ENCODE measurements around the gene USP4.
"Not testable (repeated sequence)": the region's sequence is repeated elsewhere in the genome, so short reads cannot be mapped to it uniquely, and the experiment has no call there.

USP4 gene

DNA sequence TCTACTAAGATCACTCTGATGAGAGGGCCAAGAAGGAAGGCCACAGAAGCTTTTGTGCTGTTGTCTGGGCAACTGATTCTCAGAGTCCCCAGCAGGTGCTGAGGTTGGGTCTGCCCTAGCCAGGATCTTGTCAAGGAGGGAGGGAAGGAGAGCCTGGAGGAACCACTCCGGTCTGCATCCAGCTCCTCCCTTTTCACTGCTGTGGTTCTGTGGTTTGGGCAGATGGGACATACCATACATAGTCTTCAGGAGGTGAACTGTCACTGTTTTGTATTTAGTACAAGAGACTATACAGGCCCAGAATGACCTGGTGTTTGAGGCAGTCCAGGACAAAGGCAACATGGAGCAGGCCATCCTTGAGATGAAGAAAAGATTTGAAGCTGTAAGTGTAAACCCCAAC lies 84.7 kb downstream of the USP4 start:
- no peak for DNase-seq (ENCODE audit: extremely low read depth in 1 of 2, low read depth in 1 of 2)

- DNase-seq (ENCODE audit: extremely low read depth in 1 of 2, low read depth in 1 of 2): no peak
Measured at GRCh38 chr3:49253512-49253911, 86.3 kb downstream of the USP4 start.

DNA sequence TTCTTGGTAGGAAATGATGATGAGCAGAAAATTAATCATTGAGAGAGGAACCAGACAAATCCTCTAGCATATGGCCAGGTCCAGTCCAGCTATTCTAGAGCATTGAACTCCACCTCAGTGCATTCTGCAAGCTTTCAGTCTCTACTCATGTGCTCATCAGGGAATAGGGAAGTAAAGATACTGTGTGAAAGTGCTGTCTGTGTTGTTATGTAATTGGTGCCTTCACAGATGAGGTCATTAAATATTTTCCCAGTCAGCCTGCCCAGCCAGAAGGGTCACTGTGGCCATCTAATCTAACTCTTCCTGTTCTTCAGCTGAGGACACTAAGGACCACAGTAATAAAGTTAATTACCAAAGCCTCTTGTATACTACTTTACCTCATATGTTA lies 91.0 kb downstream of the USP4 start:
- no peak for DNase-seq (ENCODE audit: extremely low read depth in 1 of 2, low read depth in 1 of 2)

- DNase-seq (ENCODE audit: extremely low read depth in 1 of 2, low read depth in 1 of 2): no peak
Measured at GRCh38 chr3:49244581-49245205, 95.2 kb downstream of the USP4 start.

DNA sequence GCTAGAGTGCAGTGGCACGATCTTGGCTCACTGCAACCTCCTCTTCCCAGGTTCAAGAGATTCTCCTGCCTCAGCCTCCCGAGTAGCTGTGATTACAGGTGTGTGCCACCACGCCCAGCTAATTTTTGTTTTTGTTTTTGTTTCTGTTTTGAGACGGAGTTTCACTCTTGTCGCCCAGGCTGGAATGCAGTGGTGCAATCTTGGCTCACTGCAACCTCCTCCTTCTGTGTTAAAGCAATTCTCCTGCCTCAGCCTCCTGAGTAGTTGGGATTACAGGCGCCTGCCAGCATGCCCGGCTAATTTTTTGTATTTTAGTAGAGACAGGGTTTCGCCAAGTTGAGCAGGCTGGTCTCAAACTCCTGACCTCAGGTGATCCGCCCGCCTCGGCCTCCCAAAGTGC lies 99.8 kb downstream of the USP4 start:
- not testable (repeated sequence) for DNase-seq (ENCODE audit: extremely low read depth in 1 of 2, low read depth in 1 of 2)

DNA sequence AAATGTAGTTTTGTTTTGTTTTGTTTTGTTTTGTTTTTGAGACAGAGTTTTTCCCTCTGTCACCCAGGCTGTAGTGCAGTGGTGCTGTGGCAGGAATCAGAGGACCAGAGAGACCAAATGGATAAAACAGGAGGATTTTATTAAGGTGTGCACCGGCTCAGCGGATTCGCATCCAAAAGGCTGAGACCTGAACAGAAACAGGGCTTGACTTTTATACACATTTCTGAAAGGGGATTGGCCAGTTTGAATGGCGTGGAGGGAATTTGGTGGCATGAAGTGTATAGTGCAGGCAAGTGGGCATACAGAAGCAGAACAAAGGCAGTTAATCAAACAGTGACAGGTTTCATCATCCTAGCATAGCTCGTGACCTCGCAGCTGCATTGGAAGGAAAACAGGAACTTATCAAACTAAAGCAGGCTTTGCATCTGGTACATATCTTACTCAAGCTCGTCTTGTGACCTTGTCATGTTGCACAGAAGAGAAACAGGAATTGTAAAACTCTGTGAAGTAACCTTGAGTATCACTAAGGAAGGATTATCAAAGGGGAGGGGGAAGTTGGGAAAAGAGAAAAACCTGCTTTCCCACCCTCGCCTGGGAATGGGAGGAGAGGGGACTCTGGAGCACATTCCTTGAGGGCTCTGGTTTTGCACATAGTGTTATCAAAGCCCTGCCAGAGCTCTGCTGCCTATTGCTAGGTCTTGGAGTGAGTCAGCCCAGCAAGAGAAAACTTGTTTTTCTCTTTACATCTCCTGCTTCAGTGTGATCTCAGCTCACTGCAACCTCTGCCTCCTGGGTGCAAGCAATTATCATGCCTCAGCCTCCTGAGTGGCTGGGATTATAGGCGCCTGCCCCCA lies 101.4 kb downstream of the USP4 start:
- no peak for DNase-seq (ENCODE audit: extremely low read depth in 1 of 2, low read depth in 1 of 2)

GRCh38 chr3:49237344-49237743 lies 102.5 kb downstream of the USP4 start:
- DNase-seq (ENCODE audit: extremely low read depth in 1 of 2, low read depth in 1 of 2): no peak

DNA sequence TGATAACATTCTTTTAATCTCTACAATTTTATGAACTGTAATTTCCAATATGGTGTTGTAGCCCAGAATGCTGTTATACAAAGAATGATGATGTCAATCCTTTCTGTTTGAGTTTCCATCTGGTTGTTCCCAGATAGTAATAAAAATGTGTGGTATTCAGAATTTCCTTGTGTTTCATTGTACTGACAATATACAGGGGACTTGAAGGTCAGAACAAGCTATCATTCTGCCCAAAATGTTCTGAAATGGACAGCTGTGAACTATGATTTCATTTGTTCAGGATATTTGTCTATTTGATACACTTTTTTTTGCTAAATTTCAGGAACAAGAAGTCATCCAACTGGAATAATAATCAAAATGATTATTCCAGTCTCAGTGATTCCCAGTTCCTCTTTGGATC lies 103.6 kb downstream of the USP4 start:
- no peak for DNase-seq (ENCODE audit: extremely low read depth in 1 of 2, low read depth in 1 of 2)

DNA sequence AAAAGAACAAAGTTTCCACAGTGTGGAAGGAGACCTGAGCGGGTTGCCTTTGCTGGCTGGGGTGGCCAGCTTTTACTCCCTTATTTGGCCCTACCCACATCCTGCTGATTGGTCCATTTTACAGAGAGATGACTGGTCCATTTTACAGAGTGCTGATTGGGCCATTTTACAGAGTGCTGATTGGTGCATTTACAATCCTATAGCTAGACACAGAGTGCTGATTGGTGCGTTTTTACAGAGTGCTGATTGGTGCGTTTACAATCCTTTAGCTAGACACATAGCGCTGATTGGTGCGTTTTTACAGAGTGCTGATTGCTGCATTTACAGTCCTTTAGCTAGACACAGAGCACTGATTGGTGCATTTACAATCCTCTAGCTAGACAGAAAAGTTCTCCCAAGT lies 111.0 kb downstream of the USP4 start:
- not testable (repeated sequence) for DNase-seq (ENCODE audit: extremely low read depth in 1 of 2, low read depth in 1 of 2)
